NCI-H524 (cell line): Measurements from ENCODE around the gene C2orf42.
"Not testable (repeated sequence)": the region's sequence is repeated elsewhere in the genome, so short reads cannot be mapped to it uniquely, and the experiment has no call there.

ENCODE experiments used
- DNase-seq, 2 experiments: peaks; one replicate each; lab custom pipeline; 2025; lab: John Stamatoyannopoulos, UW

C2orf42 gene

DNA sequence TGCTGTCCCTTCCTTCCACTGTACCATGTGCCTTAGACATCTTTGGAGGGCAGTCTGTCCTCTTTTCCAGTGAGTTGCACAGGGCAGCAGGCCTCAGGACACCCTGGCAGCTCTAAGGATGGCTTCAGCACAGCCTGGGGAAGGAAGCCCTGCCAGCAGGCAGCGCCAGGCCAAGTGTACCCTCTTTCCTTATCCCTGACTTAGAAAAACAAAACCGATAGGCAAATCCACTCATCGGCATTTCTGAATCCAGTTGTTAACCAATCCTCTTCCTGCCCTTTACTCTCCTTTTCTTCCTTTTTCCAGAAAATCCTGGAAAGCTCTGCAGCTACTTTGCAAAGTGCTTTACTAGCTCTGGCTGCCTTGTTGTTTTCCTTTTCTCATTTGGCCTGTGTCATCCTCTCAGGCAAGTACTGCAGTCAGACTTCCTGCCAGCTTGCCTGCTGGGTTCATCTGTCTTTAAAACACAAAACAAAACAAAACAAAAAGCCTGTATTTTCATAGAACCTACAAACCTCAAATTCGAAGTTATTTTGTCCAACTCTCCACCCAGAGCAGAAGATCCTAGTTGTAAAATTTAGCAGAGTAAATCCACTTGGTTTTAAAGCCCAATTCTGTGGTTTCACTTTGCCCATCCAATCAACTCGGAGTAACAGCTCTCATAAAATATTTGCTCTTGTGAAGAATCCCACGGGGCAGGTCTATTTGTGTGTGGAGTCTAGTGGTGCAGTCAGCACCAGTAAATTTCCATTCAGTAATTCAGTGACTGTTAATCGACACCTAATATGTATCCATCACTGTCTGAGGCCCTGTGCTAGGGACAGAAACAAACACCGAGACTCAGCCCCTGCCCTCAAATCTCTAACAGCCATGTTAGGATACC lies 58.3 kb downstream of the C2orf42 start:
- peak in 1 of 2 experiments; percentile 42 for DNase-seq

DNA sequence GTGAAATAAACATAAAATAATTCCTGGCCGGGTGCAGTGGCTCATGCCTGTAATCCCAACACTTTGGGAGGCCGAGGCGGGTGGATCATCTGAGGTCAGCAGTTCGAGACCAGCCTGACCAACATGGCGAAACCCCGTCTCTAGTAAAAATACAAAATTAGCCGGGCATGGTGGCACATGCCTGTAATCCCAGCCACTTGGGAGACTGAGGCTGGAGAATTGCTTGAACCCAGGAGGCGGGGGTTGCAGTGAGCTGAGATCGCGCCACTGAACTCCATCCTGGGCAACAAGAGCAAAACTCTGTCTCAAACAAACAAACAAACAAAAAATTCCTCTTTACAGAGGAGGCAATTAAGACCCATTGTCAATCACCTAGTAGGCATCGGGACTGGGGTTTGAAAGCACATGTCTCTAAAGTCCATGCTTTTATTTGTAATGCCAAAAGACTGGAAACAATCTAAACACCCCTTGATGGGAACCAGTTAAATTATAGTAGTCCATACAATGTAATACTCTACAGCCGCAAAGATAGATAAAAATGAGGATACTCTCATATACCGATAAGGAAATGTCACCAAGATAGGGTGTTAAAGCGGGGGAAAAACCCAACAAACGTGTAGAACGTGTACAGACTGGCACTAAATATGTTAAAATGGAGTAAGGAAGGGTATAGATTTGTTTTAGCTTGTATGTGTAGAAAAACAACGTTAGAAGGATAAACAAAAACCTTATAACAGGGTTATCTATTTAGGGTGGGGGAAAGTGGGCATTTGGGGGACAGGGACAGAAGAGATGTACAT lies 59.3 kb downstream of the C2orf42 start:
- DNase-seq: not testable (repeated sequence)

DNA sequence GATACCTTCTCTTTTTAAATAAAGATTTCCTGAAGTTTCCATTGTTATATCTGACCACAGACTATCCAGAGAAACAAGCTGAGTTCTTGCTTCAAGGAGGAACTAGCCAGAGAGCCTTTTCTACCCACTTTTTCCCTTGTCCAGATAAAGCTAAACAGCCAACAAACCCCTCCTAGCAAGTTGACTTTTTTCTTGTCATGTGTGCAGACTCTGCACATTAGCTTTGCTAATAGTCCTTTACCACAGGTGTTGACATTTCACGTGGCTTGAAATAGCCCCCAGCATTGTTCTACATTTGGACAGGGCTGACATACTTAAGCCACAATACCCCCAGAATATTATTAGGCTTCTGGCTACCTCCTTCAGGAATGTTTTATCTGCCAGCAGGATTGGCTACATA lies 62.8 kb downstream of the C2orf42 start:
- DNase-seq: no peak

DNA sequence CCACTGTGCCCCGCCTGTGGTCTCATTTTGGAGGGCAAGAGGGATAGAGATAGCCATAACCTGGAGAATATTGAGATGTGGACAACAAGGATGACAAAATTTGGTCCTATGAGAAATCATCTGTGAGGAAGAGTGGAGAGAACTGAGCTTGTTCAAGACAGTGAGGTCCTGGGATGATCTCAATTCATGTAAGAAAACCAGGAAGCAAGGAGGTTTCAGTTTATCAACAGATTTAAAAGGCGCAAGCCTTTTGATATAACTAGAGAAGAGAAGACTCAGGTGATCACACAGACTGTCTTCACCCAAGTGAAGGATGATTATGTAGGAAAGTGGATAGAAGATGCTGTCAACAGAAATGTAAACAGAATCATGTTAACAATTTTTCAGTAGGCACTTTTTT lies 64.4 kb downstream of the C2orf42 start:
- DNase-seq: no peak

DNA sequence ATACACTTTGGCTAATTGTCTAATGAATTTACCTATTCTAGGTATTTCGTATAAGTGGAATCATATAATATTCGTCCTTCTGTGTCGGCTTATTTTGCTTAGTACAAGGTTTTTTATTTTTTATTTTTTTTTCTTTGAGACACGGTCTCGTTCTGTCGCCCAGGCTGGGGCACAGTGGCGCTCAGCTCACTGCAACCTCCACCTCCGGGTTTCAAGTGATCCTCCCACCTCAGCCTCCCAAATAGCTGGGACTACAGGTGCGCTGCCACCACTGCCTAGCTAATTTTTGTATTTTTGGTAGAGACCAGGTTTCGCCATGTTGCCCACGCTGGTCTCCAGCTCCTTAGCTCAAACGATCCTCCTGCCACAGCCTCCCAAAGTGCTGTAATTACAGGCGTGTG lies 65.3 kb downstream of the C2orf42 start:
- DNase-seq: no peak

DNA sequence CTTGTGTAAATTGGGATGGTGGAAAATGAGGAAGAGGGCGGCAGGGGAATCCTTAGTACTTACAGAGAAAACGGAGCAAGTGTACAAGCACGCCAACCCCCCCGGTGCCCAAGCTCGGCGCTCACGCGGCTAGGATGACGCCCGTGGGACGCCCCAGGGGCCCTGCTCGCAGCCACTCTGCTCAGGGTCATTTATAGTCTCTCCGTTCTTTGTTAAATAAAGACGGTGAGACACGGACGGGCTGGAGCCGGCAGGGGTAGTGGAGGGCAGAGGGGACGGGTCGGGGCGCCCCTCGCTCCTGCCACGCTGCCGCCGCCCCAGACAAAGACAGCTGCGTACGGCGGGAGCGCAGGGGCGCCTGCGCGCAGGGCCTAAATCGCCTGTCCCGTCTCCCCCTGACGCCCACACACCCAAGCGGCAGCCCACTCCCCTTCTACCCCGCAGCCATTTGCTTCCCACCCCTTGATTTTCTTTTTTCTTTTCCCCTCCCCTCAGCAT lies 65.8 kb downstream of the C2orf42 start:
- DNase-seq: peak in 1 of 2 experiments; percentile 41

DNA sequence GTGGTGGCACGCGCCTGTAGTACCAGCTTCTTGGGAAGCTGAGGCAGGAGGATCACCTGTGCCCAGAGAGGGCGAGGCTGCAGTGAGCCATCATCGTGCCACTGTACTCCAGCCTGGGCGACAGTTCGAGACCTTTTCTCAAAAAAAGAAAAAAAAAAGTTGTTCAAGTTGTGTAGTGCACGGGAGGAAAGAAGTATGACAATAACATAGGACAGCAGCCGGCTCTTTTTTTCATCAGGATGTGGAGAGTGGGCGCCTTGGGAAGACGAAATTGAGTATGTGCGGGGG lies 67.0 kb downstream of the C2orf42 start:
- DNase-seq: no peak

DNA sequence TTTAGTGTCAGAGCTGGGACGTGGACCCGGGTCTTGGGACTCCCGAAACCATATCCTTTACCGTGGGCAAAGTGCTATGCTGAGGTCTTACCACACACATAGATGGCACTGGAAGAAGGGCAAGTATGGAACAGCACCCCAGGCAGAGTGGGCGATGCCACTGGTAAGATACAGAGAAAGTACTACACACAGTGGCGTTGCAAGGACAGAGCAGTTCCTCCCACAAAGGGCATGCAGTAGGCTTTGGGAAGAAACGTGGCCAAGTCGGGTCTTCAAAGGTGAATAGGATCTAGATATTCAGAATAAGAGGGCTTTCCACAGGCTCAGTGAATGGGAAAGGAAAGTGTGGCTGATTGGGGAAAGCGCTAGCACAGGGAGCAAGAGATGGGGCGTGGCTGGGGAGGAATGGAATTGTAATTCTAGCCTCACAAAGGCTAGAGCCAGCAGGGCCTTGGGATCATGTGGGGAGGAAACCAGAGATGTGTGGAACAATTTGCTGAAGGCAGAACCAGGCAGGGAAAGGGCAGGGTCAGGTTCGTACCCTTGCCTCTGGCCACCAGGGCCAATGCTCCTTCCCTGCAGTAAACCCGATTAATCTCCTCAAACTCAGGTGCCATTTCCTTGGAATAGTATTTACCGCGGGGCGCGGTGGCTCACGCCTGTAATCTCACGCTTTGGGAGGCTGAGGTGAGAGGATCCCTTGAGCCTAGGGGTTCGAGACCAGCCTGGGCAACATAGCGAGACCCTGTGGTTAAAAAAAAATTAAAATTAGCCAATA lies 67.6 kb downstream of the C2orf42 start:
- DNase-seq: no peak

DNA sequence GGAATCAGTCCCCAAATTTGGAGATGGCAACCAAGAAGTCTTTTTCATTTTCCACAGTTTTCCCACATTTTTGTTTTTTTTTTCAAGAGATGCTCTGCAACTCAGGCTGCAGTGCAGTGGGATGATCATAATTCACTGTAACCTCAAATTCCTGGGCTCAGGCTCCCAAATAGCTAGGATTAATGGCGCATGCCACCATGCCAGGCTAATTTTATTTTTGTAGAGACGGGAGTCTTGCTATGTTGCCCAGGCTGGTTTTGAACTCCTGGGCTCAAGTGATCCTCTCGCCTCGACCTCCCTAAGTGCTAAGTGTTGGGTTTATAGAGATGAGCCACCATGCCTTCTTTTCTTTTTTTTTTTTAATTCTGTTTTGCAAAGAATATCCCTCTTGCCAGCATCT lies 68.3 kb downstream of the C2orf42 start:
- DNase-seq: no peak

DNA sequence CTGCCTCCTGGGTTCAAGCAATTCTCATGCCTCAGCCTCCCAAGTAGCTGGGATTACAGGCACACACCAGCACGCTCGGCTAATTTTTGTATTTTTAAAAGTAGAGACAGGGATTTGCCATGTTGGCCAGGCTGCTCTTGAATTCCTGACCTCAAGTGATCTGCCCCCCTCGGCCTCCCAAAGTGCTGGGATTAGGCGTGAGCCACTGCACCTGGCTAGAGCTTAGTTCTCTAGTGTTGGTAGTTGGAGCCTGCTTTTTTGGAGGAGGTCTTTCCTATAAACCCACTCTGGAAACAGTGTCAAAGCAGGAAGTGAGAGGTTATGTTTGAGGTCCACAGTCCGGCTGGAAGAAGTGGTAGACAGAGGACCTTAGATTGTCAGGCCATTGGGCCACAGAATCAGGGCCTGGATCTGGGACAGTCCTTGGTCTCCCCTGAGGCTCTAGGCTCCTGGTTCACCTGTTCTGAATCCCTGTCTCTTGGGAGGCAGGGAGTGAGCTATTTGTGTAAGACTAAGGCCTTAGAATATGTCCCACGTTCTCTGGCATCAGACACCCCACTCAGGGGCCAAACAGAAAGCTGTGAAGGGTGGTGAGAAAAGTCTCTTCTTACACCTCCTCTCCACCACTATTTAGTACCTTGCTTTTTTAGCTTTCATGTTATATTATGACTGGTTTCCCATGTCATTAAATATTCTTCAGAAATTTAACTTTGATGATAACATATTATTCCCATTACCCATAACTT lies 69.0 kb downstream of the C2orf42 start:
- peak in 1 of 2 experiments; percentile 37 for DNase-seq

DNA sequence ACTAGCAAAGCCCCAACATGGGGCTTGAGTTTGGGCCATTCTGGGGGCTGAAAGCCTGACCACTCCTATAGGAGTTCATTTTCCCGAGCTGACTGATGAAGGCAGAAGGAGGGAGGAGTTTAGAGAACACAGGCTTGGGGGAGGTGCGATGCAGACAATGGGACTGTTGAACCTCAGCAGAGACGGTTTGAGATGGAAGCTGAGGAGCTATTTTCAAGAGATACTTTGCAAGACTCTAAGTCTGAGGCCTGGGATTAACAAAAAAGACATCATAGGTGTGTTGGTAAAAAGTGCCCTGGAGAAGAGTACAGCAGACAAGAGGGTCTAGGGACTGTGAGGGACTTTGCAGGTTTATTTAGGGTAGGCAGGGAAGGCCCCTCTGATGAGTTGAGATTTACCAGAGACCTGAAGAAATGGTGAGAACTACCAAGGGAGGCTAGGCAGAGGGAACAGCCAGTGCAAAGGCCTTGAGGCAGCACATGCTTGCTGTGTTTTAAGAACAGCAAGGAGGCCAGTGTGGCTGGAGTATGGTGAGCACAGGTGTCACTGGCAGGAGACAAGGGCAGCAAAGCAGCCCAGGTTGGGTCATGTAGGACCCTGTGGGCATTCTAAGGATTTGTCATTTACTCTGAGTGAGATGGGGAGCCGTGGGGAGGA lies 71.9 kb downstream of the C2orf42 start:
- DNase-seq: peak in 1 of 2 experiments; percentile 17

DNA sequence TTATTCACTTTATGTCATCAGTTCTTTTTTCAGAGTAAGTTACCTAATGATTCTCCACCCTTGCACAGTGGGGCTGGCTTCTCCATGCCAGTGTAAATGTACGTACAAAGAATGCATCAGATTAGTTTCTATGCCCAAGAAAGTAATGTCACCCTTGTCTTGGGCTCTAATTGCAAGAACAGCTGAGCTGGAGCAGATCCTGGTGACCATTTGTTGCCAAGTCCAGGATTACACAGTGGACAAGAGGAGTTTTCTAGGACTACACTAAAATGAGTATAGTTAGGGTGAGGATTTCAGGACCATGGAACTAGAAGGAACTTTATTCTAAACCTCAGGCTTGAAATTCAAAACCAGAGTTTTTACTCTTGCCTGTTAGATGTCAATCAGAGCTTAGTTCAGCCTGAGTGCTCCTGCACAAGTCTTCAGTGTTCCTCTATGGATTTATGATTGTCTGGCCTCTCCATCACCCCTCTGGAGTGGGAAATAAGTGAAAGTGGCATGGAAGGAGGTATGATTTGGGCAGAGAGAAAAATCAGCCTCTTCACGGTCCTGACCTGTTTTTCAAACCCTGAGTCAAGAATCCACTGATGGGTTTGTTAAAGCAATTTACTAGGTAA lies 73.8 kb downstream of the C2orf42 start:
- DNase-seq: peak in 1 of 2 experiments; percentile 59

DNA sequence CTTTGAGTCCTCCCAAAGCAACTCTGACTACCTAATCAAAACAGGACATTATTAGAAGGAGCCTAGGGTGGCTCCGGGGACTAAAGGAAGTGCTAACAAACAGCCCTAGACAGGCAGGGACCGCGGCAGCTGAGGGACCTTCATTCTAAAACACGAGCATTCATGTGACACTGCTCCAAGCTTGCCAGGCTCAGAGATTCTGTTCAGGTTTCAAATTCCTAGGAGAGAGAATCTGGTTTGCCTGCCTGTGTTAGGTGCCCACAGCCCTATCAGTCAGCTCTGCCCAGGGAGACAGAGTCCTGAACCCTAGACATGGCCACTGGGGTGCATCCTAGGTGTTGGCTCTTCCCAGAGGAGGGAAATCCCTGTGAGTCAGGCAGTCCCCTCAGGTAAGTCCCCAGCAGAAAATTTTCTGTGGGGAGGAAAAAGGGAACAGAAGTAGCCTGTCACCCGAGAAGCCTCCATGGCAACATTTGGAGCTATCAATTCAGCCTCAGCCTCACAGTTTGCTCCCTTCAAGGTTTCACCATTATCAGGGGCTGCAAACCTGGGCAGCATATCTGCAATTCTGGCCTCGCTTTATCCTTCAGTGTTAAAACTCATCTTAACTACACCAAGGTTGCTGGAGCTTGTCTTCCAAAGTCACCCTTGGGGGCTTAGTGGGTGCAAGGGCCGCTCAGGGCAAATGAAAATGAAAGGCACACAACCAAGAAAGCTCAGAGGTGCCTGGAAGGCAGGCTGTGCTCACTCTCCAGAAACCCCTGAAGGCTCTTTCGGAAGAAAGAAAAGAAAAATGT lies 75.0 kb downstream of the C2orf42 start:
- no peak for DNase-seq

DNA sequence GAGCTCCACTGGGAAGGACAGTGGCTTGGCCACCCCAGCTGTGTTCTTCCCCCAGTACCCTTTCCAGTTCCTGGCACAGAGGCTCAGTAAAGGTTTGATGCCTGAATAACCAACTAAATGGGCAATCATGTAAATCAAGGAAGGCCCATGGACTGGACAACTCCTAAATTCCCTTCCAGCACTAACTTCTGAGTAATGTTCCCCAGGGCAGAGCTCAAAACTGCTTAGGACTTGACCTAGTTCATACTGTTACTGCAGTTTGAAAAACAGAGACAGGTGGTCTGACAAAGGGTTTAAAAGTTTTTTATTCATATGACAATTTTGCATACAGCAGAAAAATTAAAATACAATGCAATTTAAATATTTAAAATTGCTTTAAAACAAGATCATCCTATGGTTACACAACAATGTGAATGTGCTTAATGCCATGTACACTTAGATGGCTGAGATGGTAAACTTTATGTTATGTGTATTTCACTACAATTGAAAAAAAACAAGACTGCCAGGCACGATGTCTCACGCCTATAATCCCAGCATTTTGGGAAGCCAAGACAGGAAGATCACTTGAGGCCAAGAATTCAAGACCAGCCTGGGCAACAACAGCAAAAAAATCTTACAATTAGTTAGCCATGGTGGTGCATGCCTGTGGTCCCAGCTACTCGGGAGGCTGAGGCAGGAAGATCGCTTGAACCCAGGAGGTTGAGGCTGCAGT lies 77.3 kb downstream of the C2orf42 start:
- DNase-seq: no peak

DNA sequence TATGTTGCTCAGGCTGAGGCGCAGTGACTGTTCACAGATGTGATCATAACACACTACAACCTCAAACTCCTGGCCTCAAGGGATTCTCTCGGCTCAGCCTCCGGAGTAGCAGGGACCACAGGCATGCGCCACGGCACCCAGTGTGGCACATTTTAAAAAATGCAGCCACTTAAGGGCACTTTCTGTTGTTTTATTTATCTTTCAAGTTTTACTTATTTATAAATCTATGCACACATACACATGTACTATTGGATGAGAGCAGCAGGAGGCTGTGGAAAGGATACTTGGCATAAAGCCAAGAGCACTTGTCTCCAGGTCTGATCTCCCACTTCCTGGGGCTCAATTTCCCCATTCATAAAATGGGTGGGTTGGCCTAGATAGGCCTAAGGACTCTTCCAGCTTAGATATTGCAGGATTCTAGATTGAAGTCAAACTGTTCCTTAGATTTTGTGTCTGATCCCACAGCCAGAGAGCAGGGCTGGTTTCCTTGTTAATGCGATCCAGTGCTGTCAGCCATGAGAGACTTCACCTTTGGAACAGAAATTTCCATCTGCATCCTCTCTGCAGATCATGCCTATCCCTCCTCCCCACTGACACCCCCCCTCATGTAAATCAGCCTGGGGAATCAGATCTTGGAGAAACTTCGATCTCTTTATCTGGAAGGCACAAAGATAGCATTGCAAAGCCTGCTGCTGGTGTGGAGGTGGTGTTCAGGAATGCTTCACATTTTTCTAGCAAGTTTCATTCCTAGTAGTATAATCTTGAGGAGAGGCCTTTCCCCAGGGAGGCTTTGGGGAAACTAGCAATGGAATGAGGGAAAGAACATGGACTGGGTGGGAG lies 78.8 kb downstream of the C2orf42 start:
- DNase-seq: peak in 1 of 2 experiments; percentile 36

DNA sequence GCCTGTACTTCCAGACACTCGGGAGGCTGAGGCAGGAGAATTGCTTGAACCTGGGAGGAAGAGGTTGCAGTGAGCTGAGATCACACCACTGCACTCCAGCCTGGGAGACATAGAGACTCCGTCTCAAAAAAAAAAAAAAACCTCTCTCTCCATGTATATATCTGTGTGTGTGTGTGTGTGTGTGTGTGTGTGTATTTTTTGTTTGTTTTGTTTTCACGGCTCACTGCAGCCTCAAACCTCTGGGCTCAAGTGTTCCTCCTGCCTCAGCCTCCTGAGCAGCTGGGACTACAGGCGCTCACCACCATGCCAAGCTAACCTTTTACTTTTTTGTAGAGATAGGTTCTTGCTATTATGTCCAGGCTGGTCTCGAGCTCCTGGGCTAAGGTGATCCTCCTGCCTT lies 80.4 kb downstream of the C2orf42 start:
- DNase-seq: not testable (repeated sequence)

DNA sequence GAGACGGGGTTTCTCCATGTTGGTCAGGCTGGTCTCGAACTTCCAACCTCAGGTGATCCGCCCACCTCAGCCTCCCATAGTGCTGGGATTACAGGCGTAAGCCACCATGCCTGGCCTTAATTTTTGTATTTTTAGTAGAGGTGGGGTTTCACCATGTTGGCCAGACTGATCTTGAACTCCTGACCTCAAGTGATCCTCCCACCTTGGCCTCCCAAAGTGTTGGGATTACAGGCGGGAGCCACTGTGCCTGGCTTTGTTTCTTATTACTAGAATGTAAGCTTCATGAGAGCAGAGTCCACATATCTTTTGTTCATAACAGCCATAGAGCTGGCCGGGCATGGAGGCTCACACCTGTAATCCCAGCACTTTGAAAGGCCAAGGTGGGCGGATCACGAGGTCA lies 84.7 kb downstream of the C2orf42 start:
- DNase-seq: not testable (repeated sequence)
